Measurements from ENCODE around the gene LINC00632. TPM values are rescaled to one million over a fixed set of nuclear protein-coding genes. Genes with fewer than 3 reads are reported as not detected.

Gene LINC00632
- total RNA-seq, 2 experiments from 2014 or later: 0.41 to 0.43 TPM

GRCh38 chrX:140724309-140724708 lies 14.8 kb downstream of the LINC00632 start:
- POLR2A ChIA-PET: no interaction called here
- Mint-ChIP-seq H3K4me1 (ENCODE audit: low read depth) (no peaks in the 10 kb centered on the region), H3K27me3 (no peaks in the 10 kb centered on the region), H3K36me3 (ENCODE audit: low read depth) (no peaks in the 10 kb centered on the region), H3K9me3 (no peaks in the 10 kb centered on the region), H3K4me3 (no peak overlapping the region), H3K27ac (no peak overlapping the region)
- intact Hi-C loops (cut with micrococcal nuclease): no loop called here
- ATAC-seq (no peak), DNase-seq (no peak)
- CTCF ChIA-PET: no interaction called here
- TF ChIP-seq CTCF (IDR thresholded peaks at IDR 0.05): no peak

- no peaks in the 10 kb centered on the region for H3K9me3 Mint-ChIP-seq
- DNase-seq (no peak), ATAC-seq (no peak)
- no peaks in the 10 kb centered on the region for H3K4me1 Mint-ChIP-seq (ENCODE audit: low read depth)
- intact Hi-C loops (cut with micrococcal nuclease): no loop called here
- no peaks in the 10 kb centered on the region for H3K27me3 Mint-ChIP-seq
- TF ChIP-seq CTCF (IDR thresholded peaks at IDR 0.05): no peak
- ChIA-PET POLR2A (no interaction called here), CTCF (no interaction called here)
- H3K27ac Mint-ChIP-seq: no peak overlapping the region
- H3K4me3 Mint-ChIP-seq: no peak overlapping the region
- H3K36me3 Mint-ChIP-seq (ENCODE audit: low read depth): no peaks in the 10 kb centered on the region
Observed at GRCh38 chrX:140724736-140725135, 15.2 kb downstream of the LINC00632 start.

GRCh38 chrX:140725500-140725899 lies 15.9 kb downstream of the LINC00632 start:
- H3K9me3 Mint-ChIP-seq: no peaks in the 10 kb centered on the region
- ChIA-PET CTCF (no interaction called here), POLR2A (no interaction called here)
- no peak for TF ChIP-seq CTCF (IDR thresholded peaks at IDR 0.05)
- no peaks in the 10 kb centered on the region for H3K36me3 Mint-ChIP-seq (ENCODE audit: low read depth)
- H3K27ac Mint-ChIP-seq: no peak overlapping the region
- H3K27me3 Mint-ChIP-seq: no peaks in the 10 kb centered on the region
- no peaks in the 10 kb centered on the region for H3K4me1 Mint-ChIP-seq (ENCODE audit: low read depth)
- intact Hi-C loops (cut with micrococcal nuclease): no loop called here
- DNase-seq: no peak
- no peak for ATAC-seq
- no peak overlapping the region for H3K4me3 Mint-ChIP-seq

GRCh38 chrX:140733766-140734342 lies 24.3 kb downstream of the LINC00632 start:
- peak; percentile 63 for TF ChIP-seq CTCF (IDR thresholded peaks at IDR 0.05)
- Mint-ChIP-seq H3K4me3 (no peak overlapping the region), H3K4me1 (ENCODE audit: low read depth) (no peaks in the 10 kb centered on the region), H3K36me3 (ENCODE audit: low read depth) (no peaks in the 10 kb centered on the region), H3K27me3 (no peaks in the 10 kb centered on the region), H3K9me3 (no peaks in the 10 kb centered on the region), H3K27ac (no peak overlapping the region)
- POLR2A ChIA-PET: no interaction called here
- CTCF ChIA-PET: interaction anchor here (1.4 kb wide), 1 partner anchor 28 kb away, joined by 3 read pairs; no protein-coding TSS in a partner anchor
- intact Hi-C loops (cut with micrococcal nuclease): no loop called here
- ATAC-seq (peak; percentile 42), DNase-seq (no peak)

- ChIA-PET CTCF (interaction anchor here (1.2 to 1.5 kb wide), 2 partner anchors 12 to 22 kb away, joined by 3 to 5 read pairs; no protein-coding TSS in a partner anchor), POLR2A (no interaction called here)
- no peak overlapping the region for H3K27ac Mint-ChIP-seq
- peaks cover 9% of the 10 kb centered on the region for H3K4me1 Mint-ChIP-seq (ENCODE audit: low read depth)
- H3K9me3 Mint-ChIP-seq: no peaks in the 10 kb centered on the region
- no peaks in the 10 kb centered on the region for H3K36me3 Mint-ChIP-seq (ENCODE audit: low read depth)
- DNase-seq: no peak
- no peaks in the 10 kb centered on the region for H3K27me3 Mint-ChIP-seq
- intact Hi-C loops (cut with micrococcal nuclease): no loop called here
- no peak for TF ChIP-seq CTCF (IDR thresholded peaks at IDR 0.05)
- ATAC-seq: peak; percentile 58
- no peak overlapping the region for H3K4me3 Mint-ChIP-seq
Observed at GRCh38 chrX:140744085-140744484, 34.5 kb downstream of the LINC00632 start.
